Small intestine (tissue), 7 donors: ENCODE measurements around the gene KCNH1. TPM values are rescaled to one million over a fixed set of nuclear protein-coding genes. Genes with fewer than 3 reads are reported as not detected.

Experiments
- DNase-seq, 2 donors: peaks; one replicate each; pipeline versions ENCODE4 v3.0.0 to v3.0.0-alpha.2; 2013
- FAIRE-seq: peaks from 2 replicates; lab custom pipeline; 2012; peaks lifted over from hg19 to GRCh38; lab: Jason Lieb, UNC
- H3K27ac ChIP-seq, 3 donors: one replicate each; pipeline ENCODE4 v1.5.1; 2013; ENCODE audit warnings: low read length in 2 of 3, mild to moderate bottlenecking in 2 of 3, control low read depth in 1 of 3, inconsistent platforms in 1 of 3, low read depth in 1 of 3, moderate library complexity in 1 of 3
- H3K27me3 ChIP-seq, 3 donors: one replicate each; pipeline ENCODE4 v1.6.1; 2013; ENCODE audit warnings: low read length in 3 of 3, inconsistent platforms in 1 of 3; ENCODE audit not compliant: control insufficient read depth in 3 of 3, insufficient read depth in 3 of 3
- H3K36me3 ChIP-seq, 3 donors: one replicate each; pipeline ENCODE4 v1.6.1; 2013; ENCODE audit warnings: low read length in 3 of 3, inconsistent platforms in 1 of 3, low read depth in 1 of 3, mild to moderate bottlenecking in 1 of 3, moderate library complexity in 1 of 3; ENCODE audit not compliant: control insufficient read depth in 3 of 3, insufficient read depth in 2 of 3
- H3K4me1 ChIP-seq, 3 donors: one replicate each; pipeline ENCODE4 v1.6.1; 2013; ENCODE audit warnings: low read length in 2 of 3, inconsistent platforms in 1 of 3, low read depth in 1 of 3, mild to moderate bottlenecking in 1 of 3, moderate library complexity in 1 of 3; ENCODE audit not compliant: control insufficient read depth in 3 of 3, insufficient read depth in 2 of 3
- H3K4me3 ChIP-seq, 3 donors: one replicate each; pipeline ENCODE4 v1.5.1; 2013; ENCODE audit warnings: low read length in 3 of 3, control low read depth in 1 of 3, inconsistent platforms in 1 of 3, low read depth in 1 of 3, mild to moderate bottlenecking in 1 of 3, moderate library complexity in 1 of 3
- H3K9me3 ChIP-seq, 2 donors: one replicate each; pipeline ENCODE4 v1.6.1; 2013; ENCODE audit warnings: low read depth in 1 of 2, low read length in 1 of 2; ENCODE audit not compliant: control insufficient read depth in 2 of 2, insufficient read depth in 1 of 2
- WGBS, 3 donors: extraction: QIAGEN DNeasy Blood & Tissue Kit; methylation state at CpG; one replicate each; pipeline ENCODE4 v1.1.7; 2013; 5-methylcytosine and 5-hydroxymethylcytosine counted together
- polyA plus RNA-seq, 4 donors: library from polyadenylated mRNA; stranded (reverse) in 3 of 4; unstranded in 1 of 4; fragments of 200-250 nt in 3 of 4; fragments of 120-200 nt in 1 of 4; gene quantifications; one replicate each; pipeline versions ENCODE4 v1.2.1 to v1.2.3, GENCODE V29; 2013
- donor health status: healthy with polysubstance abuse.
- donor health status: control.
- donor health status: control.
- donor health status: Bipolar disorder and iron deficiency.
- donor health status: healthy.

The KCNH1 gene
- polyA plus RNA-seq, 4 donors = 0.13 to 0.42 TPM; not detected in 2

DNA sequence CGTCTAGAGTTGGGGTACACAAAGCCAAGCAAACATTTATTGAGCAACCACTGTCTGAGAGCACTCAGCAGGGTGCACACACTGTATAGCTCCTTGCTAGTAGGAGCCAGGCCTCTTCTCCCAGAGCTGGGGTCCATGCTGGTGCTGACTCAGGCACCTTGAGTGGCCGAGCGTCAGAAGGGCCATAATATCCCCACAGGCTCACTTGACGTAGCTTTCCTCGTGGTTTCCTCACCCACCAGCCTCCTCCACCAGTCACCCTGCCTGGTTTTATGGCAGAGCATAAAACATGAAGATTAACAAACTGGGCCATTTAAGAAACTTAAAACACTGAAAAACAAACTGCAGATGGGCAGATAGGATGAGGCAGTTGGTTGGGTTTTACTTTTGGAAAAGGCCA lies 443.7 kb downstream of the KCNH1 start:
- Histone ChIP-seq H3K4me1 (no peaks in the 10 kb centered on the region), H3K9me3 (no peaks in the 10 kb centered on the region), H3K27me3 (no peaks in the 10 kb centered on the region), H3K36me3 (no peaks in the 10 kb centered on the region), H3K4me3 (no peak overlapping the region), H3K27ac (no peak overlapping the region)
- 83 to 88% (median 87%) methylated on average over 5 of the region's 5 CpGs for WGBS, 3 donors
- FAIRE-seq (no peak), DNase-seq (no peak)

DNA sequence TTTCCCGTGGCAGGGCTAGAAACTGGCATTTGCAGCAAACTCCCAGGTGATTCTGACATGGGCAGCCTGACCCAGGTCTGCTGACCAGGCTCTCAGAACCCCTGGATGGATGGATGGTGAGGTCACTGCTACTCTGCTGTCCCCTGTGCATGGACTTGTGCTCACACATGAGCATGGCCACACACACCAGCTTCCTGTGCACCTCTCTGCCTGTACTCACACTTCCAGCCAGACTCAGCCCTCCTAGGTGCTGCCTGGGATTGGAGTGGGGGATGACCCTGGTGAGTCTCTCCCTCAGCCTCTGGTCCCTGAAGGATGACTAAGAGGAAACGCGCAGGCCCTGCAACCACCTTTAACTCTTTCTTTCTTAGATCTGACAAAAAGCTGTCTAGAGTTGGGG lies 444.1 kb downstream of the KCNH1 start:
- WGBS, 3 donors = 79 to 87% (median 84%) methylated on average over 3 of the region's 3 CpGs
- no peak for FAIRE-seq

DNA sequence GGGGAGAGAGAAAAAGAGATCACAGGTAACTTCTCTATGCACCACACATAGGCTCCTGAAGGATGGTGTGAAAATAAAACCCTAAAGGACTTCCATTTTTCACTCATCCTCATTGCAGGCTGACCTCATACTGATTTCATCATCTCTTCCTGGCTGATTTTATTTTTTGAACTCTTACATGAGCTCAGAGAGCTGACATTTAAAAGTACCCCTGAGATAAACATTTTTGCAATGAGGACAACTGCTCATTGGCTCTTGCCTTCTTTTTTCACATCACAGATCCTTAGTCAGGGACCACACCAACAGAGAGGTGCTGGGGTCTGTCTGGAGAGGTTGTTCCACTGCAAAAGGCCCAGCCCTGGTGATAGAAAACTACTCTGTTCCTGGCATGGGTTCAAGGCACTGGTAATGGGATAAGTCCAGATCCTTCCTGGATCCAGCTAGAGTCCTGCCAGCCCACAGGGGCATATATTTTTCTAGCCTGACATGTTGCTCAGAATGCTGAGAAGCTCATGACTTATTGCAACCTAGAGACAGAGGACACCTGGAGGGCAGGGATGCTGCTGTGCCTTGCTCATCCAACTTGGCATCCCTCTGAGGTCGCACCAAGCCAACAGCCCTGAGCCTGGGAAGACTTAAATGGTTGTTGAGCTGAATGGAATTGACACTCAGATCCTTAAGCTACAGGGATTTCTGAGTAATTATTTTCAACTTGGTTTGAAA lies 445.3 kb downstream of the KCNH1 start:
- FAIRE-seq (no peak), DNase-seq (no peak)
- Histone ChIP-seq H3K36me3 (no peaks in the 10 kb centered on the region), H3K4me1 (no peaks in the 10 kb centered on the region), H3K27ac (no peak overlapping the region), H3K27me3 (no peaks in the 10 kb centered on the region), H3K4me3 (no peak overlapping the region), H3K9me3 (no peaks in the 10 kb centered on the region)
- 88 to 100% (median 94%) methylated on average over 1 of the region's 1 CpG for WGBS, 3 donors

More for the DNA sequence above, 444.1 kb downstream of the KCNH1 start:
- Histone ChIP-seq H3K4me3 (no peak overlapping the region), H3K4me1 (no peaks in the 10 kb centered on the region), H3K36me3 (no peaks in the 10 kb centered on the region), H3K27me3 (no peaks in the 10 kb centered on the region), H3K9me3 (no peaks in the 10 kb centered on the region), H3K27ac (no peak overlapping the region)
- DNase-seq = no peak

DNA sequence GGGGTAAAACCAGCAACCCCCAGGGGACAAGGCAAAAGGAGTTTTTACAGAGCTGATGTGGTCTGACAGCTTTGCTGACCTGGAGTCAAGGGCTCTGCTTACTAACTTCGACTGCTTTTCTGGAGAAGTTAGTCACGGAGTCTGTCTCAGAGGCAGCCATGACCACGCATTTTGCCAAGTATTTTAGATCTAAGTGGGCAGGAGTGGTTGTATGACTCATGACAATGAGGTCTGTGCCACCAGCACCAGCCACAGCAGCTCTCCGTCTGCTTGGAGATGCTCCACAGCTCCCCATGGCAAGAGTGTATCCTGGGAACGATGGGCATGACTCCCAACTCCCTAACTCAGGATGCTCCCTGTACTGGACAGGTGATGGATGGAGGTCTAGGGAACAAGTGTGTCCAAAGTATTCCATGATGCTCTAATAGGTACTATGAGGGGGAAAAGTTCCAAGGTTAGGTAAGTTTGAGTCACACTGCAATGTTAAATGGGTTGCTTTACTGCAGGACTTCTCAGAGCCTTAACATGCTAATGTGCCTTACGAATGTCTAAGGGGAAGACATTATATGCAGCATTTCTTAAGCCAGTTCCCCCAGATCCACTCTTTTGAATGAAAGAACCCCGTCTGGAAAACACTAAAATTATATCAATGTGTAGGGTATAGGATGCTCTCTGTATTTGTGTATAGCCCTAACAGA lies 446.2 kb downstream of the KCNH1 start:
- Histone ChIP-seq H3K27me3 (no peaks in the 10 kb centered on the region), H3K4me1 (no peaks in the 10 kb centered on the region)
- no peak for FAIRE-seq

DNA sequence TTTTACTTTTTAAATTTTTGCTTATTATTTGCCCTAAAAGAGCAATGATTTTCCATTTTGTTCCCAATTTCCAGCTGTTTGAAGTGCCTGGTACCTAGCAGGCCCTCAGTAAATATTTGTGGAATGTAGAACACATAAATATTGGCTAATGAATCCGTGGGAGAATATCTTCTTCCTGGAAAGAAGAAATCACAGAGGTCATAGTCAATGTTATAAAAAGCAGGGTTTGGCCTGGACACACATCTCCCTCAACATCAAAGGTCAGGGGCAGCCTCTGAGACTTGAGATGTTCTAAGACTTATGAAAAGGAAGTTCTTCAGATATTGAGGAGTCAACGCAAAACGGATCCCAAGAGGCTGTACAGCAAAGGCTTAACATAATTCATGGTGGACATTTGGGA lies 447.1 kb downstream of the KCNH1 start:
- Histone ChIP-seq H3K4me3 (no peak overlapping the region), H3K9me3 (no peaks in the 10 kb centered on the region), H3K4me1 (no peaks in the 10 kb centered on the region), H3K36me3 (no peaks in the 10 kb centered on the region), H3K27ac (no peak overlapping the region), H3K27me3 (no peaks in the 10 kb centered on the region)
- FAIRE-seq = no peak
- WGBS, 3 donors = 37 to 57% (median 46%) methylated on average over 3 of the region's 3 CpGs
- no peak for DNase-seq

More for the DNA sequence above, 446.2 kb downstream of the KCNH1 start:
- Histone ChIP-seq H3K9me3 (no peaks in the 10 kb centered on the region), H3K27ac (no peak overlapping the region), H3K36me3 (no peaks in the 10 kb centered on the region), H3K4me3 (no peak overlapping the region)
- DNase-seq = no peak
- 79 to 88% (median 87%) methylated on average over 7 of the region's 7 CpGs for WGBS, 3 donors

DNA sequence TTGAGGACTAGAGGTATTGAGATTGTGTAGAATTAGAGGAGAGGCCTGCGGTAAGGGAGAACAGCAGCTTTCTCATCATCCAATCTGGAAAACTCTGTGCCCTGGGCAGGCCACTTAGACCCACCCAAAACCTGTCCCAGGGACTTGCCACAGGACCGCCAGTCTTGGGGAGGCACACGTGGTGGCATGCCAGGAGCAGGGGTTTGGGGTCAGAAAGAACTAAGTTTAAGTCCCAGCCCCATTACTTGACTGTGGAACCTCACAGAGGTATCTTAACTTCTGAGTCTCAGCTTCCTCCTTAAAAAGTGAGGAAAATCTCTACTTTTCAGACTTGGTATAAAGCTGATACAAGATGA lies 448.7 kb downstream of the KCNH1 start:
- H3K27ac ChIP-seq = no peak overlapping the region
- WGBS, 3 donors = 69 to 89% (median 89%) methylated on average over 3 of the region's 3 CpGs
- H3K27me3 ChIP-seq = no peaks in the 10 kb centered on the region
- H3K36me3 ChIP-seq = no peaks in the 10 kb centered on the region
- no peaks in the 10 kb centered on the region for H3K9me3 ChIP-seq
- no peak for FAIRE-seq
- DNase-seq = no peak
- no peak overlapping the region for H3K4me3 ChIP-seq
- no peaks in the 10 kb centered on the region for H3K4me1 ChIP-seq

DNA sequence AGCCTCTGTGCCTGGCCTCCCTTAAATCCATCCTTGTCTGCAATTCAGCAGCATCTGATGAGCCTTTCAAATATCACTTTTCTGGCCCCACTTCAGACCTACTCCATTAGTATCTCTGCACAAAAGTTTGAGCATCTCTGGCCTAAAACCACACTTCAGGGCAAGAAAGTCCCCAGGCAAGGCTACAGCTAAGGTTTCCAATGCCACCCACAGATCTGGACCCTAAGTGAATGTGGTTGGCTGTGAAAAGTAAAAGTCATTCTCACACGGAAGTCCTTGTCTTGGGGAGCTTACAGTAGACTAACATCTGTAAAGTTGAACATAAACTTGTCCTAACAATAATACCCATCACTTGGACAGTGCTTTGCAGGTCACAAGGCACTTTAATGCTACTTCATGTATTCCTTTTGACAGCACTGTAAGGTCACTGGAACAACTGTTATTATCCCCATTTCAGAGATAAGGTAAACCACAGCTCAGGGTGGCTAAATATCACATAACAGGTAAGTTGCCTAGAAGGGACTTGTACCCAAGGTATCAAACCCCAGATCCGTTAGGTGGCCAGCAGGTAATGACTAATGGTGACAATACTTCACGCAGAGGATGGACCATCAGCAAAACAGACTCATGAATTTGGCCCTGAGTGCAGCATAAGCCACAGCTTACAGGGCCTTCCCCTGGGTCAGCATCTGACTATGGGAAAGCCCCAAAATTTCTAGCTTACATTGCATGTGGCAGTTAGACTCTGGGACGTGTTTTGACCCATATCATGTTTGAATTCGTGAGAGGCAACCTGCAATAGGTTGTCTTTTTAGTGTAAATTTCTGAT lies 449.3 kb downstream of the KCNH1 start:
- DNase-seq = no peak
- H3K9me3 ChIP-seq = no peaks in the 10 kb centered on the region
- no peaks in the 10 kb centered on the region for H3K4me1 ChIP-seq
- no peaks in the 10 kb centered on the region for H3K27me3 ChIP-seq
- 52 to 77% (median 67%) methylated on average over 5 of the region's 5 CpGs for WGBS, 3 donors
- H3K4me3 ChIP-seq = no peak overlapping the region
- no peaks in the 10 kb centered on the region for H3K36me3 ChIP-seq
- FAIRE-seq = no peak
- no peak overlapping the region for H3K27ac ChIP-seq

DNA sequence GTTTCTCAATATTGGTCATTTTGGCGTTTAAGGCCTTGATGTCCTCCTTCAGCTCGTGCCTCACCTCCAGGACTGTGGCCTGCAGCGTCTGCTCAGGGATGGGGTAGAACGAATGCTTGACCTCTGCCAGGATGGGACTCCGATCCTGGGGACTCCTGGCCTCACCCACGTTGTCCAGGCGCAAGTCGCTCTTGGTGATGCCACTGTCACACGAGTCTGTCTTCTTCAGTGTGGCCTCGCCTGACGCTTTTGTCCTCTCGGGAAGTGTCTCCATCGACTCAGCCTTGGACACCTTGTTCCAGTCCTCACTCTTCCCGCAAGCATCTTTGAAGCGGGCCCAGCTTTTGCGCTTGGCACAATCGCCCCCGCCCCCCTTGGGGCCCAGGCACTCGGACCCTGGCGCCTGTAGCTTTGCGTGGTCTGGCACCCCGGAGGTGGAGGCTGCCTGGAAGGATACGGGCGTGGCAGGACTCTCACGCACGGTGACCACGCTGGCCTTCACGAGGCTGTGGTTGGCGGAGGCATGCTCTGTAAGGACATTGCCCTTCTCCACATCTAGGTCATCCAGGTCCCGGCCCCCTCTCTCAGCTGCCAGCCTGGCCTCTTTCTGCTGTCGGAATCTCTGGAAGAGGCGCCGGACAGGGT lies 450.4 kb downstream of the KCNH1 start:
- Histone ChIP-seq H3K36me3 (no peaks in the 10 kb centered on the region), H3K27ac (no peak overlapping the region), H3K4me3 (no peak overlapping the region), H3K9me3 (no peaks in the 10 kb centered on the region), H3K27me3 (no peaks in the 10 kb centered on the region), H3K4me1 (no peaks in the 10 kb centered on the region)
- 94 to 95% (median 95%) methylated on average over 33 of the region's 33 CpGs for WGBS, 3 donors
- DNase-seq (no peak), FAIRE-seq (no peak)
